ENCODE data around the gene OR2T6. TPM values are rescaled to one million over a fixed set of nuclear protein-coding genes. Genes with fewer than 3 reads are reported as not detected.
"Not testable (repeated sequence)": the region's sequence is repeated elsewhere in the genome, so short reads cannot be mapped to it uniquely, and the experiment has no call there.

OR2T6 gene
- total RNA-seq, 2 donors from 2014 or later, result not detected

DNA sequence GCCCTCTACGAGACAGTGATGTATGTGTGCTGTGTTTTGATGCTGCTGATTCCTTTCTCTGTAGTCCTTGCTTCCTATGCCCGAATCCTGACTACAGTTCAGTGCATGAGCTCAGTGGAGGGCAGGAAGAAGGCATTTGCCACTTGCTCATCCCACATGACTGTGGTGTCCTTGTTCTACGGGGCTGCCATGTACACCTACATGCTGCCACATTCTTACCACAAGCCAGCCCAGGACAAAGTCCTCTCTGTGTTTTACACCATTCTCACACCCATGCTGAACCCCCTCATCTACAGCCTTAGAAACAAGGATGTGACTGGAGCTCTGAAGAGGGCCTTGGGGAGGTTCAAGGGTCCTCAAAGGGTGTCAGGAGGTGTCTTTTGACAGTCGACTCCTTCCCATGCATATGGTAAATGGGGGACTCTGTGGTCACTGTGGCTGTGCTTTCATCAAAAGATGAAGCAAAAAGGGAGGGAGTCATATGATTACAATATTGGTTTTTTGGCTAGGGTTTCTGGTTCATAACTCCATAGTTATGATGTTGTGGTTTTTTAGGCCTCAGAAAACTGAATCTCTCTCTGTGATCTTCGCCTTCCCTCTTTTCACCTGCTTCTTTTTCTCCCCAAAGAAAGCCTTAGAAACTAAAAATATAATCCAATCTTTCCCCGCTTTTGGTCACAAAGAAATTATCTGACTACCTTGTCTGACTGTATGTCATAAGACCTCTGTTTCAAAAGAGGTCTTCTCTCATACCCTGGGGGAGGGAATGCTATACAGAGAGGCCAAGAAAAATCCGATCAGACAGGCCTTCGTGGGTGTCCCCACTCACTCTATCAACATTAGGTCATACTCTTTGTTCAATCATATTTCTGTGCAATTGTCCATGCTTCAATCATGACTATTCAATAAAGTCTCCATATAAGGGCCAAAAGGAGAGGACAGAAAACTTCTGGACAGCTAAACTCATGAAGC is 31.5 kb downstream of the OR2T6 start:
- Mint-ChIP-seq H3K36me3 (ENCODE audit: low read depth) (no peaks in the 10 kb centered on the region), H3K4me1 (no peaks in the 10 kb centered on the region), H3K27me3 (no peaks in the 10 kb centered on the region), H3K27ac (no peak overlapping the region), H3K4me3 (no peak overlapping the region)
- no peaks in the 10 kb centered on the region for H3K9me3 ChIP-seq (ENCODE audit: control insufficient read depth, low read length, poor library complexity, severe bottlenecking)
- ATAC-seq, result no peak
- no peak for DNase-seq

DNA sequence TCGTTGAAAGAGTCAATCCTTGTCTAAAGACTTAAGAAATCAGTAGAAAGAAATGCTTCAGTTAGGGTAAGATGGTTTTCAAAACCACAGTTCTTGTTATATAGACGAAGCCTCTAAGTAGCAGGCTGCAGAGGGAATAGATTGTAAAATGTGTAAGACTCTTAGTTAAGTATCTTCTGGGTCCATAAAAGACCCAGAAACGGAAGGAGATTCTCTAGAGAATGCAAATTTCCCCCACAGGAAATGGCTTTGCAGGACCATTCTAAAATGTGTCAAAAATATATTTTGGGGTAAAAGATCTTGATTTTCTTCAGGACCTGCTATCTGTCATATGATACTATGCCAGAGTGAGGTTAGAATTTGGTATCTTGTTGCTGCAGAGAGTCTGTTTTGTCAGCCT is 40.7 kb downstream of the OR2T6 start:
- DNase-seq (no peak), ATAC-seq (no peak)
- Mint-ChIP-seq H3K27me3 (no peaks in the 10 kb centered on the region), H3K27ac (no peak overlapping the region), H3K4me1 (peaks cover 10% of the 10 kb centered on the region), H3K36me3 (ENCODE audit: low read depth) (no peaks in the 10 kb centered on the region), H3K4me3 (no peak overlapping the region)
- H3K9me3 ChIP-seq (ENCODE audit: control insufficient read depth, low read length, poor library complexity, severe bottlenecking), result no peaks in the 10 kb centered on the region

DNA sequence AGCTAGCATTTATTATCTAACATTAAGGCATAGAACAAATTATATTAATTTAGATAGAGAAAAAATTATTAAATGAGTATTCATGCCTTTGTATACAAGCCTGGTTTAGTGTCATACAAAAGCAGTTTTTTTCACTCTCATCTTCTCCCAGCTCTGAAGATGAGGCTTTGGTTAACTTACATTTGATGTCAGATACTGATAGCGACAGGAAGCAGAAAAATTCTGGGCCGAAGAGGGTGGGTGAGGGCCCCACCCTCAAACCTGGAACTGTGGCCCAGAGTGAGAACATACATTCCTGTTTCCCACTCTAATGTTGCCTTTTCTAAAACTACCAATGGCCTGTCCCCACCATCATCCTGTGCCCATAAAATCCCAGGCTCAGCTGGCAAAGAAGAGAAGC is 42.3 kb downstream of the OR2T6 start:
- ATAC-seq (no peak), DNase-seq (no peak)
- Mint-ChIP-seq H3K4me1 (peaks cover 10% of the 10 kb centered on the region), H3K27ac (no peak overlapping the region), H3K36me3 (ENCODE audit: low read depth) (no peaks in the 10 kb centered on the region), H3K4me3 (no peak overlapping the region), H3K27me3 (no peaks in the 10 kb centered on the region)
- H3K9me3 ChIP-seq (ENCODE audit: control insufficient read depth, low read length, poor library complexity, severe bottlenecking), result no peaks in the 10 kb centered on the region

- Mint-ChIP-seq H3K4me3 (no peak overlapping the region), H3K27me3 (no peaks in the 10 kb centered on the region), H3K27ac (no peak overlapping the region), H3K36me3 (ENCODE audit: low read depth) (no peaks in the 10 kb centered on the region), H3K4me1 (peaks cover 2% of the 10 kb centered on the region)
- no peaks in the 10 kb centered on the region for H3K9me3 ChIP-seq (ENCODE audit: control insufficient read depth, low read length, poor library complexity, severe bottlenecking)
- no peak for DNase-seq
- no peak for ATAC-seq
Measured at GRCh38 chr1:248421384-248421783, 45.8 kb downstream of the OR2T6 start.

DNA sequence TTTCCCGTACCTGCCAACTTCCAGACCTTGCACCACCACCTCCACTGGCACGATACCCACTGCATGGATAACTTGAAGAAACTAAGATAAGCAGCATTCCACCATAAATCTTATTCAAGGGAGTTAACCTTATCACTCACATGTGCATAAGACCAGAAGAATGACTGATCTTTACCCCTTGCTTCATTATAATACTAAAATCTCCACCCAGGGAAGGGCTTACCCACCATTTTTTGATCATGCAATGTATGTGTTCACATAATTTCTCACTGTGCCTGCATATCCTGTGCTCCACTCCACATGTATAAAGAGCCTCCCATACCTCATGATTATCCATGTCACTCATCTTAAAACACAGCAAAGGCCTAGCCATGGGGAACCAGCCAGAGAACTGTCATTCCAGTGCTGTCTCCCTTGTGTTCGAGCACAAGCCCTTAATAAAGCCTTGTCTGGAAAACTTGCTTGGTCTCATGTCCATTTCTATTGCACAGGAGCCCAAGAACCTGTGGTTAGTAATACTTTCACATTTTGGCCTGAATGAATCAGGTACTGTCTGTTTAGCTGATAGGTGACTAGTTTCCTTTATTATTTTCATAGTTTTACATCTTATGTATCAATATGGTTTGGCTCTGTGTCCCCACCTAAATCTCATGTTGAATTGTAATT is 52.1 kb downstream of the OR2T6 start:
- H3K36me3 Mint-ChIP-seq (ENCODE audit: low read depth); DNase-seq; H3K27ac Mint-ChIP-seq; H3K4me1 Mint-ChIP-seq; ATAC-seq; H3K4me3 Mint-ChIP-seq; H3K9me3 ChIP-seq (ENCODE audit: control insufficient read depth, low read length, poor library complexity, severe bottlenecking); H3K27me3 Mint-ChIP-seq: not testable (repeated sequence)

DNA sequence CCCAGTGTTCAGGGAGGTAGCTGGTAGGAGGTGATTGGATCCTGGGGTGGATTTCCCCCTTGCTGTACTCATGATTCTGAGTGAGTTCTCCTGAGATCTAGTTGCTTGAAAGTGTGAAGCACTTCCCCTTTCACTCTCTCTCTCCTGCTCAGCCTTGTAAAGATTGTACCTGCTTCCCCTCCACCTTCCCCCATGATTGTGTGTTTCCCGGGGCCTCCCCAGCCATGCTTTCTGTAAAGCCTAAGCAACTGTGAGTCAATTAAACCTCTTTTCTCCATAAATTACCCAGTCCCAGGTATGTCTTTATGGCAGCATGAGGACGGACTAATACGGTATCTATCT is 52.6 kb downstream of the OR2T6 start:
- H3K36me3 Mint-ChIP-seq (ENCODE audit: low read depth); DNase-seq; H3K27ac Mint-ChIP-seq; H3K4me3 Mint-ChIP-seq; H3K9me3 ChIP-seq (ENCODE audit: control insufficient read depth, low read length, poor library complexity, severe bottlenecking); H3K4me1 Mint-ChIP-seq; H3K27me3 Mint-ChIP-seq: not testable (repeated sequence)
- peak; percentile 53 for ATAC-seq

GRCh38 chr1:248431683-248432082 is 56.1 kb downstream of the OR2T6 start:
- not testable (repeated sequence) for ATAC-seq, DNase-seq, H3K4me1 Mint-ChIP-seq

DNA sequence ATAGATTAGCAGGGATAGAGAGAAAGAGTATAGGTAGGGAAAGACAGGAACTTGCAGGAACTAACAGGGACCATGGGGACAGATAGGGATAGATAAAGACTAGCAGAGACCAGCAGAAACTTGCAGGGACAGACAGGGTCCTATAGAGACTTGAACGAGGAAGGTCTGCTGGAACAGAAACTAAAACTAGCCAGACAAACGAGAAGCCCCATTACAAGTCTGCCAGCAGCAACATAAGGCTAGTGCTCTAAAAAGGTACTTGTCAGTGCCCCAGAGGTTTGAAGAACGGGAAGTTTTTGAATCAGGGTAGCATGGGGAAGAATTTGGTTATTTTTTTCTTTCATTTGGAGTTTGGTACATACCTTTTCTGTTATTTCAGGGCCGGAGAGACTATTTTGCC is 56.7 kb downstream of the OR2T6 start:
- ATAC-seq, result not testable (repeated sequence)

More at GRCh38 chr1:248431683-248432082, 56.1 kb downstream of the OR2T6 start:
- not testable (repeated sequence) for H3K27ac Mint-ChIP-seq; H3K36me3 Mint-ChIP-seq (ENCODE audit: low read depth); H3K27me3 Mint-ChIP-seq; H3K4me3 Mint-ChIP-seq; H3K9me3 ChIP-seq (ENCODE audit: control insufficient read depth, low read length, poor library complexity, severe bottlenecking)

GRCh38 chr1:248433811-248434415 is 58.4 kb downstream of the OR2T6 start:
- not testable (repeated sequence) for ATAC-seq; H3K4me3 Mint-ChIP-seq; DNase-seq; H3K4me1 Mint-ChIP-seq; H3K27me3 Mint-ChIP-seq; H3K9me3 ChIP-seq (ENCODE audit: control insufficient read depth, low read length, poor library complexity, severe bottlenecking); H3K36me3 Mint-ChIP-seq (ENCODE audit: low read depth); H3K27ac Mint-ChIP-seq

More for the DNA sequence above, 56.7 kb downstream of the OR2T6 start:
- H3K4me3 Mint-ChIP-seq; H3K27me3 Mint-ChIP-seq; H3K9me3 ChIP-seq (ENCODE audit: control insufficient read depth, low read length, poor library complexity, severe bottlenecking); H3K36me3 Mint-ChIP-seq (ENCODE audit: low read depth); DNase-seq; H3K27ac Mint-ChIP-seq; H3K4me1 Mint-ChIP-seq: not testable (repeated sequence)

DNA sequence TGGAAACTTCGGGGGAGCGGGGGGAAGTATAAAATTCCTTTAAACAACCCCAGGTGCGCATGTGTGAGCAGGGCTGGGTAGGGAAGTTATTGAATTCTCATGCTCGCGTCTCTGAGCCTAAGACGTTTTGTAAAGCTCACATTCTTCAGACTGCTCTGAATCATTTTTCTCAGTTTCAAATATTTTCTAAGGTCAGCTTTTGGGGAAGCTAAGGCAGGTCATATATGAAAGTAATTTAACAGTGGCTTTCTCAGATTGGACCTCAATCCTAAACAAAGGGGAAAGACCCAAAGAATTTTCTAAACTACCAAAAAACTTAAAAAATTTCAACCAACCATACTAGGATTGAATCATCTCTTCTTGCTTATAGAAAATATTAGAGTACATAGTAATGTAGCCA is 59.4 kb downstream of the OR2T6 start:
- H3K4me1 Mint-ChIP-seq; ATAC-seq; H3K9me3 ChIP-seq (ENCODE audit: control insufficient read depth, low read length, poor library complexity, severe bottlenecking); DNase-seq; H3K36me3 Mint-ChIP-seq (ENCODE audit: low read depth); H3K27me3 Mint-ChIP-seq; H3K4me3 Mint-ChIP-seq; H3K27ac Mint-ChIP-seq: not testable (repeated sequence)

- not testable (repeated sequence) for ATAC-seq
Measured at GRCh38 chr1:248436303-248436702, 60.8 kb downstream of the OR2T6 start.

GRCh38 chr1:248438668-248439067 is 63.1 kb downstream of the OR2T6 start:
- not testable (repeated sequence) for H3K36me3 Mint-ChIP-seq (ENCODE audit: low read depth); ATAC-seq; H3K27ac Mint-ChIP-seq; DNase-seq; H3K4me3 Mint-ChIP-seq; H3K9me3 ChIP-seq (ENCODE audit: control insufficient read depth, low read length, poor library complexity, severe bottlenecking); H3K4me1 Mint-ChIP-seq; H3K27me3 Mint-ChIP-seq

More at GRCh38 chr1:248436303-248436702, 60.8 kb downstream of the OR2T6 start:
- H3K27ac Mint-ChIP-seq; H3K4me3 Mint-ChIP-seq; H3K9me3 ChIP-seq (ENCODE audit: control insufficient read depth, low read length, poor library complexity, severe bottlenecking); H3K36me3 Mint-ChIP-seq (ENCODE audit: low read depth); DNase-seq; H3K27me3 Mint-ChIP-seq; H3K4me1 Mint-ChIP-seq: not testable (repeated sequence)

DNA sequence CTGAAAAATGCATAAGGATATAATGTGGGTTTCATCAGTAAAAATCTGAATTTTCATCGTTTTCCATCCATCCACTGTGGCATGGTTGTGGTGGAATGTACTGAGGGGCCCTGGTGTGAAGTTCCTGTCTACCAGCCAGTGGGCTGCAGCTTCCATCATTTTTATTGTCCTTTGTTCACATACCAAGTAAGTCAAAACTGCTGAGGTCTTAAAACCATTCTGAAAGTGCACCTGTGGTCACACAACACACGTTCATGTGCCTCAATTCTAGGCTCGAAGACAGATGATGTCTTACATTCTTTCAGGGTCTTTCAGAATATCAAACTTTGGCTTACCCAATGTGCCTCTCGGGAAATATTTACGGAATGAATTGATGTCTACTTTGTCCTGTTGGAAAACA is 63.7 kb downstream of the OR2T6 start:
- H3K4me1 Mint-ChIP-seq; H3K9me3 ChIP-seq (ENCODE audit: control insufficient read depth, low read length, poor library complexity, severe bottlenecking); H3K27me3 Mint-ChIP-seq; ATAC-seq; H3K36me3 Mint-ChIP-seq (ENCODE audit: low read depth); DNase-seq; H3K4me3 Mint-ChIP-seq; H3K27ac Mint-ChIP-seq: not testable (repeated sequence)

Measured in T-helper 17 cell (primary cell).